Natural killer cell treated with Interleukin-12 subunit alpha and Interleukin-12 subunit beta and Interleukin-15 and Interleukin-18, amount 100 ng/mL, for 72 hours (primary cell): ENCODE data around the gene ZNF710. TPM values are rescaled to one million over a fixed set of nuclear protein-coding genes. Genes with fewer than 3 reads are reported as not detected.

ENCODE experiments used
- ATAC-seq, 2 donors: fragments of 150-1000 bp; cut with Tn5 transposase in 1 of 2; sonication (Bioruptor Pico), chemical (Tn5 transposase) in 1 of 2; 2 replicates each; pipeline ENCODE4 v1.10.0; 2021
- DNase-seq: peaks from one replicate; pipeline ENCODE4 v3.0.0; 2022; ENCODE audit warnings: low spot score
- H3K27ac Mint-ChIP-seq, 2 donors: 1 replicate in 1 of 2; 2 replicates in 1 of 2; pipeline ENCODE4 v1.8.0; 2022; ENCODE audit warnings: mixed read lengths in 2 of 2, mild to moderate bottlenecking in 1 of 2, moderate library complexity in 1 of 2
- H3K27me3 Mint-ChIP-seq, 2 donors: 1 replicate in 1 of 2; 2 replicates in 1 of 2; pipeline ENCODE4 v1.8.0; 2022; ENCODE audit warnings: mixed read lengths in 2 of 2
- H3K36me3 Mint-ChIP-seq: one replicate; pipeline ENCODE4 v1.8.0; 2022; ENCODE audit warnings: mixed read lengths
- H3K4me1 Mint-ChIP-seq, 2 donors: 1 replicate in 1 of 2; 2 replicates in 1 of 2; pipeline ENCODE4 v1.8.0; 2022; ENCODE audit warnings: low read depth in 2 of 2, mixed read lengths in 2 of 2, mild to moderate bottlenecking in 1 of 2
- H3K4me3 Mint-ChIP-seq: one replicate; pipeline ENCODE4 v1.8.0; 2022; ENCODE audit warnings: mixed read lengths
- H3K9me3 Mint-ChIP-seq: 2 replicates; pipeline ENCODE4 v1.8.0; 2022; ENCODE audit warnings: mixed read lengths
- total RNA-seq, 2 donors: library from RNA; stranded (reverse); gene quantifications; one replicate each; pipeline ENCODE4 v1.2.3, GENCODE V29; 2022

Gene ZNF710
- total RNA-seq, 2 donors from 2014 or later = 26.6 to 32.6 TPM

- Mint-ChIP-seq H3K4me1 (peaks cover 0 to 2% of the 10 kb centered on the region in 2 donors), H3K4me3 (no peak overlapping the region), H3K27ac (no peak overlapping the region), H3K36me3 (no peaks in the 10 kb centered on the region), H3K9me3 (no peaks in the 10 kb centered on the region), H3K27me3 (peaks cover 6 to 7% of the 10 kb centered on the region in 2 donors)
- DNase-seq (no peak), ATAC-seq (no peak)
These were observed 123.4 kb downstream of the ZNF710 start for GRCh38 chr15:90124507-90124906.

GRCh38 chr15:90126022-90126421 lies 124.9 kb downstream of the ZNF710 start:
- Mint-ChIP-seq H3K4me1 (peaks cover 0 to 4% of the 10 kb centered on the region in 2 donors), H3K4me3 (no peak overlapping the region), H3K27me3 (peaks cover 6 to 9% of the 10 kb centered on the region in 2 donors), H3K27ac (no peak overlapping the region), H3K9me3 (no peaks in the 10 kb centered on the region), H3K36me3 (no peaks in the 10 kb centered on the region)
- ATAC-seq (no peak), DNase-seq (no peak)

GRCh38 chr15:90126596-90127435 lies 125.7 kb downstream of the ZNF710 start:
- Mint-ChIP-seq H3K27ac (no peak overlapping the region), H3K9me3 (no peaks in the 10 kb centered on the region), H3K27me3 (peaks cover 6 to 9% of the 10 kb centered on the region in 2 donors), H3K4me1 (peaks cover 0 to 4% of the 10 kb centered on the region in 2 donors), H3K36me3 (no peaks in the 10 kb centered on the region), H3K4me3 (no peak overlapping the region)
- no peak for ATAC-seq
- no peak for DNase-seq

GRCh38 chr15:90130291-90130690 lies 129.2 kb downstream of the ZNF710 start:
- ATAC-seq = no peak
- H3K4me1 Mint-ChIP-seq = peaks cover 0 to 4% of the 10 kb centered on the region in 2 donors
- no peak overlapping the region for H3K4me3 Mint-ChIP-seq

More at GRCh38 chr15:90130291-90130690, 129.2 kb downstream of the ZNF710 start:
- H3K36me3 Mint-ChIP-seq = no peaks in the 10 kb centered on the region
- no peaks in the 10 kb centered on the region for H3K9me3 Mint-ChIP-seq
- peaks cover 6 to 9% of the 10 kb centered on the region in 2 donors for H3K27me3 Mint-ChIP-seq
- H3K27ac Mint-ChIP-seq = no peak overlapping the region
- DNase-seq = no peak

Other genes starting within 250 kb of the ZNF710 start
- gene MESP2, start 225.0 kb upstream of the ZNF710 start, total RNA-seq = not detected
- gene ANPEP, start 186.5 kb upstream of the ZNF710 start, total RNA-seq = 1 to 10 TPM in 1 of 2 donors, not detected in 1; 3.2 TPM
- gene AP3S2, start 107.3 kb upstream of the ZNF710 start, total RNA-seq = 10 to 100 TPM; 29.0 to 34.4 TPM
- gene ARPIN, start 88.4 kb upstream of the ZNF710 start, total RNA-seq = not detected
- 10 to 100 TPM; 94.3 to 96.4 TPM for gene IDH2, start 101.1 kb downstream of the ZNF710 start, total RNA-seq
- gene SEMA4B, start 200.0 kb downstream of the ZNF710 start, total RNA-seq = 1 to 10 TPM; 9.2 to 9.7 TPM
- 100 to 1,000 TPM in 1 of 2 donors, 10 to 100 TPM in 1; 86.1 to 119 TPM for gene CIB1, start 232.6 kb downstream of the ZNF710 start, total RNA-seq
- 10 to 100 TPM in 1 of 2 donors, 1 to 10 TPM in 1; 9.6 to 10.0 TPM for gene GDPGP1, start 232.9 kb downstream of the ZNF710 start, total RNA-seq
- gene TTLL13, start 248.2 kb downstream of the ZNF710 start, total RNA-seq = under 1 TPM in 1 of 2 donors, not detected in 1; 0.36 TPM